ENCODE measurements around the gene CSMD2. TPM values are rescaled to one million over a fixed set of nuclear protein-coding genes. Genes with fewer than 3 reads are reported as not detected.

Gene CSMD2
- total RNA-seq, 1 experiment from 2014 or later: 2.8 TPM

- intact Hi-C loops (cut with micrococcal nuclease; ENCODE audit: unreplicated experiment): no loop called here
- Histone ChIP-seq H3K36me3 (ENCODE audit: insufficient read depth, low read length, poor library complexity, severe bottlenecking) (no peaks in the 10 kb centered on the region), H3K4me1 (ENCODE audit: insufficient read depth, low read length, poor library complexity, severe bottlenecking) (no peaks in the 10 kb centered on the region), H3K9me3 (ENCODE audit: low read depth, low read length, poor library complexity, severe bottlenecking) (no peaks in the 10 kb centered on the region), H3K27ac (ENCODE audit: low read depth, low read length, poor library complexity, severe bottlenecking) (no peak overlapping the region), H3K27me3 (replicated peaks; ENCODE audit: insufficient read depth, low read depth, low read length, poor library complexity) (no peaks in the 10 kb centered on the region), H3K4me3 (ENCODE audit: low read depth, low read length, poor library complexity, severe bottlenecking) (no peak overlapping the region)
- ChIA-PET CTCF (no interaction called here), POLR2A (ENCODE audit: low non-redundant PET) (no interaction called here)
- TF ChIP-seq, protein P1, sequence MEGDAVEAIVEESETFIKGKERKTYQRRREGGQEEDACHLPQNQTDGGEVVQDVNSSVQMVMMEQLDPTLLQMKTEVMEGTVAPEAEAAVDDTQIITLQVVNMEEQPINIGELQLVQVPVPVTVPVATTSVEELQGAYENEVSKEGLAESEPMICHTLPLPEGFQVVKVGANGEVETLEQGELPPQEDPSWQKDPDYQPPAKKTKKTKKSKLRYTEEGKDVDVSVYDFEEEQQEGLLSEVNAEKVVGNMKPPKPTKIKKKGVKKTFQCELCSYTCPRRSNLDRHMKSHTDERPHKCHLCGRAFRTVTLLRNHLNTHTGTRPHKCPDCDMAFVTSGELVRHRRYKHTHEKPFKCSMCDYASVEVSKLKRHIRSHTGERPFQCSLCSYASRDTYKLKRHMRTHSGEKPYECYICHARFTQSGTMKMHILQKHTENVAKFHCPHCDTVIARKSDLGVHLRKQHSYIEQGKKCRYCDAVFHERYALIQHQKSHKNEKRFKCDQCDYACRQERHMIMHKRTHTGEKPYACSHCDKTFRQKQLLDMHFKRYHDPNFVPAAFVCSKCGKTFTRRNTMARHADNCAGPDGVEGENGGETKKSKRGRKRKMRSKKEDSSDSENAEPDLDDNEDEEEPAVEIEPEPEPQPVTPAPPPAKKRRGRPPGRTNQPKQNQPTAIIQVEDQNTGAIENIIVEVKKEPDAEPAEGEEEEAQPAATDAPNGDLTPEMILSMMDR (conservative IDR thresholded peaks at IDR 0.05; ENCODE audit: low read depth, low read length): no peak
- no peak for TF ChIP-seq EZH2 (IDR thresholded peaks at IDR 0.05; ENCODE audit: borderline replicate concordance, low read depth, low read length, poor library complexity, severe bottlenecking)
- no TSS peak for BruUV-seq (replicated peaks)
- no peak for DNase-seq (ENCODE audit: low spot score)
These were observed 17.7 kb downstream of the CSMD2 start for GRCh38 chr1:34147301-34147700.

GRCh38 chr1:34144766-34145165 is 20.3 kb downstream of the CSMD2 start:
- intact Hi-C loops (cut with micrococcal nuclease; ENCODE audit: unreplicated experiment): no loop called here

DNA sequence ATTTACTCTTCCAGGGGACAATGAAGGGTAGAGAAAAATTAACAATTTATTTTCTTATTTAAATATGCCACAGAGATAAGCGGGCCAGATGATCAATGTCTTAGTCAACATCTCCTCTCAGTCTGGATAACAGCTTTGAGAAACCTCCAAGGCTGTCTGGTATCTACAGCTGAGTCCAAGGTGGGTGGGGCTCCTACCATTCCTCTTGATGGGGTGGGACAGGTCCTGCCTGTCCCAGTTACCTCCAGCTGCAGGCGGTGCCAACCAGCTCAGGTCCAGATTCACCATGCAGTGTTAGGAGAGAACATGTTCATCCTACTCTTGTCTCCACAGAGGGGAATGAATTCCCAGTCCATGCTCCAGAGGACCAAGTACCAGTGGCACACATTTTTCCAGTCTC is 21.1 kb downstream of the CSMD2 start:
- ChIA-PET CTCF (no interaction called here), POLR2A (ENCODE audit: low non-redundant PET) (no interaction called here)
- H3K4me1 ChIP-seq (ENCODE audit: insufficient read depth, low read length, poor library complexity, severe bottlenecking): no peaks in the 10 kb centered on the region
- no peaks in the 10 kb centered on the region for H3K27me3 ChIP-seq (replicated peaks; ENCODE audit: insufficient read depth, low read depth, low read length, poor library complexity)
- no peak for DNase-seq (ENCODE audit: low spot score)
- no TSS peak for BruUV-seq (replicated peaks)
- no peak overlapping the region for H3K4me3 ChIP-seq (ENCODE audit: low read depth, low read length, poor library complexity, severe bottlenecking)
- no peaks in the 10 kb centered on the region for H3K9me3 ChIP-seq (ENCODE audit: low read depth, low read length, poor library complexity, severe bottlenecking)
- no peak overlapping the region for H3K27ac ChIP-seq (ENCODE audit: low read depth, low read length, poor library complexity, severe bottlenecking)
- H3K36me3 ChIP-seq (ENCODE audit: insufficient read depth, low read length, poor library complexity, severe bottlenecking): no peaks in the 10 kb centered on the region
- TF ChIP-seq EZH2 (IDR thresholded peaks at IDR 0.05; ENCODE audit: borderline replicate concordance, low read depth, low read length, poor library complexity, severe bottlenecking): no peak
- TF ChIP-seq, protein P1 (conservative IDR thresholded peaks at IDR 0.05; ENCODE audit: low read depth, low read length): no peak
- intact Hi-C loops (cut with micrococcal nuclease; ENCODE audit: unreplicated experiment): no loop called here

More at GRCh38 chr1:34144766-34145165, 20.3 kb downstream of the CSMD2 start:
- ChIA-PET CTCF (no interaction called here), POLR2A (ENCODE audit: low non-redundant PET) (no interaction called here)
- no TSS peak for BruUV-seq (replicated peaks)
- no peaks in the 10 kb centered on the region for H3K9me3 ChIP-seq (ENCODE audit: low read depth, low read length, poor library complexity, severe bottlenecking)
- H3K27me3 ChIP-seq (replicated peaks; ENCODE audit: insufficient read depth, low read depth, low read length, poor library complexity): no peaks in the 10 kb centered on the region
- no peak for TF ChIP-seq EZH2 (IDR thresholded peaks at IDR 0.05; ENCODE audit: borderline replicate concordance, low read depth, low read length, poor library complexity, severe bottlenecking)
- TF ChIP-seq, protein P1 (conservative IDR thresholded peaks at IDR 0.05; ENCODE audit: low read depth, low read length): no peak
- H3K36me3 ChIP-seq (ENCODE audit: insufficient read depth, low read length, poor library complexity, severe bottlenecking): no peaks in the 10 kb centered on the region
- H3K27ac ChIP-seq (ENCODE audit: low read depth, low read length, poor library complexity, severe bottlenecking): no peak overlapping the region
- H3K4me1 ChIP-seq (ENCODE audit: insufficient read depth, low read length, poor library complexity, severe bottlenecking): no peaks in the 10 kb centered on the region
- no peak overlapping the region for H3K4me3 ChIP-seq (ENCODE audit: low read depth, low read length, poor library complexity, severe bottlenecking)
- no peak for DNase-seq (ENCODE audit: low spot score)
